GM18868 (cell line): ENCODE measurements around the gene AMZ1.
"Not testable (repeated sequence)": the region's sequence is repeated elsewhere in the genome, so short reads cannot be mapped to it uniquely, and the experiment has no call there.

Source experiments
- ATAC-seq: cut with Tn5 transposase; IDR thresholded peaks from one replicate; pipeline ENCODE4 v1.9.1; 2021; ENCODE audit warnings: mild to moderate bottlenecking, moderate library complexity; ENCODE audit not compliant: unreplicated experiment

AMZ1 gene

GRCh38 chr7:2737771-2738540, 50.0 kb downstream of the AMZ1 start:
- no peak for ATAC-seq

- ATAC-seq, result no peak
These were observed 51.0 kb downstream of the AMZ1 start for GRCh38 chr7:2738766-2739549.

- not testable (repeated sequence) for ATAC-seq
These were observed 55.7 kb downstream of the AMZ1 start for GRCh38 chr7:2743523-2744185.

- ATAC-seq, result not testable (repeated sequence)
These were observed 60.7 kb downstream of the AMZ1 start for GRCh38 chr7:2748684-2749083.

- ATAC-seq, result no peak
These were observed 62.0 kb downstream of the AMZ1 start for GRCh38 chr7:2750004-2750407.

- ATAC-seq, result no peak
These were observed 63.1 kb downstream of the AMZ1 start for GRCh38 chr7:2751086-2751485.

- no peak for ATAC-seq
These were observed 65.1 kb downstream of the AMZ1 start for GRCh38 chr7:2753148-2753547.

- no peak for ATAC-seq
These were observed 66.1 kb downstream of the AMZ1 start for GRCh38 chr7:2754086-2754485.

GRCh38 chr7:2754912-2755311, 66.9 kb downstream of the AMZ1 start:
- ATAC-seq, result no peak

GRCh38 chr7:2755531-2755930, 67.5 kb downstream of the AMZ1 start:
- no peak for ATAC-seq

GRCh38 chr7:2757361-2757903, 69.4 kb downstream of the AMZ1 start:
- peak; percentile 18 for ATAC-seq

- peak; percentile 76 for ATAC-seq
These were observed 70.1 kb downstream of the AMZ1 start for GRCh38 chr7:2757904-2758672.

- ATAC-seq, result no peak
These were observed 70.9 kb downstream of the AMZ1 start for GRCh38 chr7:2758673-2759616.

GRCh38 chr7:2759736-2760097, 71.7 kb downstream of the AMZ1 start:
- ATAC-seq, result no peak

GRCh38 chr7:2760098-2760889, 72.3 kb downstream of the AMZ1 start:
- ATAC-seq, result no peak

GRCh38 chr7:2761131-2761624, 73.2 kb downstream of the AMZ1 start:
- no peak for ATAC-seq

GRCh38 chr7:2761801-2762497, 73.9 kb downstream of the AMZ1 start:
- no peak for ATAC-seq

- no peak for ATAC-seq
These were observed 75.6 kb downstream of the AMZ1 start for GRCh38 chr7:2763597-2763996.
